Kidney (tissue), 14 donors: ENCODE results near the gene TFEC. TPM values are rescaled to one million over a fixed set of nuclear protein-coding genes. Genes with fewer than 3 reads are reported as not detected.

Experiments used
- DNase-seq, 5 donors: peaks; one replicate each; pipeline ENCODE4 v3.0.0-alpha.2; 2013 to 2020
- FAIRE-seq: peaks from 2 replicates; lab custom pipeline; 2012; peaks lifted over from hg19 to GRCh38; lab: Jason Lieb, UNC
- H3K27ac ChIP-seq, 2 donors: one replicate each; pipeline ENCODE4 v1.7.0; 2013; ENCODE audit warnings: low read depth in 2 of 2, low read length in 2 of 2, inconsistent platforms in 1 of 2
- H3K27me3 ChIP-seq: one replicate; pipeline ENCODE4 v1.7.1; 2013; ENCODE audit warnings: low read length, inconsistent platforms; ENCODE audit not compliant: control insufficient read depth, insufficient read depth
- H3K36me3 ChIP-seq, 3 donors: one replicate each; pipeline versions ENCODE4 v1.7.0 to v1.7.1; 2013; ENCODE audit warnings: low read length in 3 of 3, control low read depth in 1 of 3, inconsistent platforms in 1 of 3; ENCODE audit not compliant: insufficient read depth in 3 of 3, control insufficient read depth in 2 of 3
- H3K4me1 ChIP-seq, 3 donors: one replicate each; pipeline versions ENCODE4 v1.7.0 to v1.7.1; 2013; ENCODE audit warnings: low read length in 3 of 3, inconsistent platforms in 1 of 3, low read depth in 1 of 3; ENCODE audit not compliant: control insufficient read depth in 2 of 3, insufficient read depth in 2 of 3
- H3K4me3 ChIP-seq, 3 donors: one replicate each; pipeline versions ENCODE4 v1.7.0 to v1.8.1; 2013; ENCODE audit warnings: low read length in 3 of 3, control low read depth in 1 of 3, inconsistent platforms in 1 of 3
- H3K9ac ChIP-seq, 3 donors: one replicate each; pipeline versions ENCODE4 v1.7.0 to v1.7.1; 2013; ENCODE audit warnings: low read length in 3 of 3, control low read depth in 1 of 3, inconsistent platforms in 1 of 3
- H3K9me3 ChIP-seq, 3 donors: one replicate each; pipeline versions ENCODE4 v1.7.0 to v1.7.1; 2013; ENCODE audit warnings: low read length in 3 of 3, control low read depth in 1 of 3, inconsistent platforms in 1 of 3; ENCODE audit not compliant: control insufficient read depth in 2 of 3, insufficient read depth in 1 of 3
- CTCF ChIP-seq: IDR thresholded peaks from 3 replicates; pipeline ENCODE4 v1.5.1; 2012; ENCODE audit warnings: mild to moderate bottlenecking, moderate library complexity, borderline replicate concordance; ENCODE audit not compliant: insufficient read depth; ENCODE audit errors: extremely low read depth
- intact Hi-C: fragments of 100-400 bp; cut with DNase I; formaldehyde crosslinking; loops from one replicate; pipeline ENCODE4 v1.11.1; 2022
- polyA plus RNA-seq: library from polyadenylated mRNA; stranded (reverse); fragments of 350-450 nt; fragmentation: Illumina TruSeq; extraction: RNeasy Lipid Tissue Mini Kit (QIAGEN cat#74804); gene quantifications from one replicate; pipeline ENCODE4 v1.2.3, GENCODE V29; 2014; ENCODE audit warnings: low read depth, low replicate concordance; ENCODE audit not compliant: insufficient read depth
- total RNA-seq: library from RNA; stranded (reverse); fragmentation: NEBNext Ultra II Directional; extraction: Animal tissue kit (Norgen Biotek cat#: 25700); gene quantifications from one replicate; pipeline ENCODE4 v1.2.1, GENCODE V29; 2021
- donor health status: control.
- donor health status: control.
- donor health status: control.
- donor health status: control.
- donor health status: control.
- donor health status: DM: yes; HTN: yes; CAD: no.
- donor health status: Normal renal cell carcinoma (clear cell type).

TFEC gene
- total and polyA plus RNA-seq, 2 donors from 2014 or later: 10.0 to 14.4 TPM

GRCh38 chr7:115995701-115996100, 34.9 kb downstream of the TFEC start:
- no peak for TF ChIP-seq CTCF
- no peaks in the 10 kb centered on the region for H3K27me3 ChIP-seq
- FAIRE-seq: no peak

GRCh38 chr7:115988401-115988800, 42.2 kb downstream of the TFEC start:
- H3K36me3 ChIP-seq: no peaks in the 10 kb centered on the region
- TF ChIP-seq CTCF: no peak
- H3K9ac ChIP-seq: no peak overlapping the region
- DNase-seq (no peak), FAIRE-seq (no peak)
- H3K9me3 ChIP-seq: no peaks in the 10 kb centered on the region
- intact Hi-C loops: no loop called here
- no peak overlapping the region for H3K4me3 ChIP-seq
- H3K4me1 ChIP-seq: no peaks in the 10 kb centered on the region
- H3K27me3 ChIP-seq: no peaks in the 10 kb centered on the region
- H3K27ac ChIP-seq: no peak overlapping the region

More at GRCh38 chr7:115995701-115996100, 34.9 kb downstream of the TFEC start:
- Histone ChIP-seq H3K4me1 (no peaks in the 10 kb centered on the region), H3K9ac (no peak overlapping the region), H3K27ac (no peak overlapping the region), H3K9me3 (no peaks in the 10 kb centered on the region), H3K36me3 (no peaks in the 10 kb centered on the region), H3K4me3 (no peak overlapping the region)
- intact Hi-C loops: no loop called here
- DNase-seq: no peak

GRCh38 chr7:115987486-115987885, 43.1 kb downstream of the TFEC start:
- no peak for TF ChIP-seq CTCF
- H3K9me3 ChIP-seq: no peaks in the 10 kb centered on the region
- H3K27ac ChIP-seq: no peak overlapping the region
- no peak for DNase-seq
- H3K9ac ChIP-seq: no peak overlapping the region
- H3K27me3 ChIP-seq: no peaks in the 10 kb centered on the region
- no peak overlapping the region for H3K4me3 ChIP-seq
- FAIRE-seq: no peak
- intact Hi-C loops: no loop called here
- no peaks in the 10 kb centered on the region for H3K36me3 ChIP-seq
- no peaks in the 10 kb centered on the region for H3K4me1 ChIP-seq

GRCh38 chr7:115984105-115984504, 46.5 kb downstream of the TFEC start:
- no peaks in the 10 kb centered on the region for H3K36me3 ChIP-seq
- H3K4me1 ChIP-seq: no peaks in the 10 kb centered on the region
- FAIRE-seq (no peak), DNase-seq (no peak)
- H3K27ac ChIP-seq: no peak overlapping the region
- H3K27me3 ChIP-seq: no peaks in the 10 kb centered on the region
- TF ChIP-seq CTCF: no peak
- intact Hi-C loops: no loop called here
- H3K9me3 ChIP-seq: no peaks in the 10 kb centered on the region
- H3K9ac ChIP-seq: no peak overlapping the region
- no peak overlapping the region for H3K4me3 ChIP-seq
